ENCODE data around the gene ROR1. TPM values are rescaled to one million over a fixed set of nuclear protein-coding genes. Genes with fewer than 3 reads are reported as not detected.

The ROR1 gene
- total RNA-seq, 4 donors from 2014 or later, result 5.1 to 7.3 (median 6.5) TPM

GRCh38 chr1:64150266-64150665, 376.4 kb downstream of the ROR1 start:
- no peaks in the 10 kb centered on the region for H3K9me3 ChIP-seq
- no peak overlapping the region for H3K4me3 ChIP-seq
- DNase-seq (ENCODE audit: extremely low spot score), result no peak
- H3K4me1 ChIP-seq, result no peaks in the 10 kb centered on the region
- intact Hi-C loops (cut with DNase I), result no loop called here
- no peak overlapping the region for H3K27ac ChIP-seq (replicated peaks in 1 of 4)
- TF ChIP-seq EP300 (IDR thresholded peaks at IDR 0.05) (no peak), CTCF (IDR thresholded peaks at IDR 0.05) (no peak), POLR2A (IDR thresholded peaks at IDR 0.05; ENCODE audit: low read depth) (no peak), POLR2AphosphoS5 (IDR thresholded peaks at IDR 0.05) (no peak)
- WGBS, result 80% methylated on average over 4 of the region's 4 CpGs
- no peaks in the 10 kb centered on the region for H3K27me3 ChIP-seq
- H3K36me3 ChIP-seq, result peaks cover 0 to 6% (median 0%) of the 10 kb centered on the region in 4 donors

GRCh38 chr1:64150729-64151230, 377.0 kb downstream of the ROR1 start:
- Histone ChIP-seq H3K4me1 (no peaks in the 10 kb centered on the region), H3K9me3 (no peaks in the 10 kb centered on the region), H3K4me3 (no peak overlapping the region), H3K27ac (replicated peaks in 1 of 4) (no peak overlapping the region), H3K27me3 (no peaks in the 10 kb centered on the region), H3K36me3 (peaks cover 0 to 4% (median 0%) of the 10 kb centered on the region in 4 donors)
- 84% methylated on average over 2 of the region's 2 CpGs for WGBS
- DNase-seq (ENCODE audit: extremely low spot score), result no peak
- TF ChIP-seq EP300 (IDR thresholded peaks at IDR 0.05) (no peak), POLR2AphosphoS5 (IDR thresholded peaks at IDR 0.05) (no peak), POLR2A (IDR thresholded peaks at IDR 0.05; ENCODE audit: low read depth) (no peak), CTCF (IDR thresholded peaks at IDR 0.05) (no peak)
- intact Hi-C loops (cut with DNase I), result no loop called here

- intact Hi-C loops (cut with DNase I), result no loop called here
- H3K27ac ChIP-seq (replicated peaks in 1 of 4), result no peak overlapping the region
- no peaks in the 10 kb centered on the region for H3K27me3 ChIP-seq
- 54% methylated on average over 1 of the region's 1 CpG for WGBS
- peaks cover 0 to 7% (median 0%) of the 10 kb centered on the region in 4 donors for H3K36me3 ChIP-seq
- no peaks in the 10 kb centered on the region for H3K9me3 ChIP-seq
- no peak for DNase-seq (ENCODE audit: extremely low spot score)
- TF ChIP-seq CTCF (IDR thresholded peaks at IDR 0.05) (no peak), POLR2A (IDR thresholded peaks at IDR 0.05; ENCODE audit: low read depth) (no peak), POLR2AphosphoS5 (IDR thresholded peaks at IDR 0.05) (no peak), EP300 (IDR thresholded peaks at IDR 0.05) (no peak)
- no peaks in the 10 kb centered on the region for H3K4me1 ChIP-seq
- no peak overlapping the region for H3K4me3 ChIP-seq
Observed at GRCh38 chr1:64155278-64155677, 381.5 kb downstream of the ROR1 start.

GRCh38 chr1:64161357-64161941, 387.6 kb downstream of the ROR1 start:
- Histone ChIP-seq H3K36me3 (peaks cover 0 to 14% (median 0%) of the 10 kb centered on the region in 4 donors), H3K4me3 (no peak overlapping the region), H3K27ac (replicated peaks in 1 of 4) (peak overlapping the region in 1 of 4 donors; percentile 39), H3K27me3 (no peaks in the 10 kb centered on the region), H3K4me1 (peaks cover 0 to 20% (median 16%) of the 10 kb centered on the region in 4 donors), H3K9me3 (no peaks in the 10 kb centered on the region)
- intact Hi-C loops (cut with DNase I), result no loop called here
- 28% methylated on average over 1 of the region's 1 CpG for WGBS
- DNase-seq (ENCODE audit: extremely low spot score), result no peak
- no peak for TF ChIP-seq POLR2AphosphoS5 (IDR thresholded peaks at IDR 0.05)
- TF ChIP-seq CTCF (IDR thresholded peaks at IDR 0.05), result no peak
- no peak for TF ChIP-seq POLR2A (IDR thresholded peaks at IDR 0.05; ENCODE audit: low read depth)
- TF ChIP-seq EP300 (IDR thresholded peaks at IDR 0.05), result no peak
